Neural cell (in vitro differentiated cells): Measurements from ENCODE around the gene ZNF555. TPM values are rescaled to one million over a fixed set of nuclear protein-coding genes. Genes with fewer than 3 reads are reported as not detected.
A peak's percentile ranks its signal among the peaks of the same experiment; 100 is the strongest.

Experiments
- H2AFZ ChIP-seq: fragments of 200-600, 300-800 bp; sonication (generic), shearing (Covaris generic); 2 replicates; pipeline ENCODE4 v1.6.0; 2014; ENCODE audit warnings: low read depth, mild to moderate bottlenecking, antibody characterized with exemption, low read length, moderate library complexity
- H3F3A ChIP-seq: fragments of 200-600 bp; shearing (Covaris generic); 2 replicates; pipeline ENCODE4 v1.6.1; 2016; ENCODE audit warnings: mild to moderate bottlenecking, moderate library complexity, mixed read lengths, antibody characterized with exemption, low read length; ENCODE audit not compliant: insufficient read depth, poor library complexity, severe bottlenecking
- H3K27ac ChIP-seq: fragments of 200-600, 300-800 bp; sonication (generic), shearing (Covaris generic); 2 replicates; pipeline ENCODE4 v1.5.1; 2014; ENCODE audit warnings: mild to moderate bottlenecking, low read length, moderate library complexity
- H3K27me3 ChIP-seq: fragments of 300-800, 200-600 bp; sonication (generic), shearing (Covaris generic); 2 replicates; pipeline ENCODE4 v1.6.0; 2014; ENCODE audit warnings: mild to moderate bottlenecking, low read depth, low read length, moderate library complexity; ENCODE audit not compliant: insufficient read depth
- H3K36me3 ChIP-seq: fragments of 300-800, 200-600 bp; sonication (generic), shearing (Covaris generic); 2 replicates; pipeline ENCODE4 v1.5.1; 2014; ENCODE audit warnings: mild to moderate bottlenecking, antibody characterized with exemption, low read length, moderate library complexity; ENCODE audit not compliant: insufficient read depth
- H3K4me2 ChIP-seq: fragments of 300-800, 200-600 bp; sonication (generic), shearing (Covaris generic); 2 replicates; pipeline ENCODE4 v1.6.0; 2014; ENCODE audit warnings: mild to moderate bottlenecking, low read length
- H3K4me3 ChIP-seq: fragments of 300-800, 200-600 bp; sonication (generic), shearing (Covaris generic); 2 replicates; pipeline ENCODE4 v1.5.1; 2014; ENCODE audit warnings: mild to moderate bottlenecking, low read length, moderate library complexity
- H3K79me2 ChIP-seq: fragments of 200-600 bp; shearing (Covaris generic); replicated peaks from 2 replicates; pipeline ENCODE4 v1.6.0; 2014; ENCODE audit warnings: mild to moderate bottlenecking, low read length, moderate library complexity; ENCODE audit not compliant: insufficient read depth
- H3K9ac ChIP-seq: fragments of 300-800, 200-600 bp; sonication (generic), shearing (Covaris generic); 2 replicates; pipeline ENCODE4 v1.6.1; 2016; ENCODE audit warnings: mild to moderate bottlenecking, low read length, mixed read lengths
- H3K9me2 ChIP-seq: fragments of 200-600 bp; shearing (Covaris generic); 2 replicates; pipeline ENCODE4 v1.6.1; 2016; ENCODE audit warnings: mild to moderate bottlenecking, low read length, mixed read lengths; ENCODE audit not compliant: insufficient read depth
- H3K9me3 ChIP-seq: fragments of 200-600, 300-800 bp; sonication (generic), shearing (Covaris generic); 2 replicates; pipeline ENCODE4 v1.6.1; 2016; ENCODE audit warnings: mild to moderate bottlenecking, mixed run types, low read length, moderate library complexity, mixed read lengths
- H4K20me1 ChIP-seq: fragments of 200-600 bp; shearing (Covaris generic); 2 replicates; pipeline ENCODE4 v1.6.1; 2016; ENCODE audit warnings: mild to moderate bottlenecking, mixed run types; ENCODE audit not compliant: insufficient read depth
- EP300 ChIP-seq: fragments of 450-650 bp; conservative IDR thresholded peaks from 2 replicates; pipeline ENCODE4 v1.6.1; 2014; ENCODE audit warnings: antibody characterized with exemption, mild to moderate bottlenecking, moderate library complexity; ENCODE audit not compliant: poor library complexity, severe bottlenecking
- EZH2 ChIP-seq: fragments of 200-600, 300-800 bp; shearing (Covaris generic), sonication (generic); IDR thresholded peaks from 2 replicates; pipeline ENCODE4 v1.6.1; 2014; ENCODE audit warnings: antibody characterized with exemption, low read length, borderline replicate concordance, mild to moderate bottlenecking; ENCODE audit not compliant: insufficient read depth, poor library complexity, severe bottlenecking
- MXI1 ChIP-seq: fragments of 450-650 bp; conservative IDR thresholded peaks from 2 replicates; pipeline ENCODE4 v1.6.1; 2014; ENCODE audit warnings: antibody characterized with exemption, mild to moderate bottlenecking; ENCODE audit not compliant: poor library complexity, severe bottlenecking
- POLR2AphosphoS5 ChIP-seq: IDR thresholded peaks from 2 replicates; pipeline ENCODE4 v1.6.1; 2012
- RAD21 ChIP-seq: fragments of 450-650 bp; conservative IDR thresholded peaks from 2 replicates; pipeline ENCODE4 v1.6.1; 2014; ENCODE audit warnings: antibody characterized with exemption, mild to moderate bottlenecking, moderate library complexity
- REST ChIP-seq: IDR thresholded peaks from 2 replicates; pipeline ENCODE4 v1.6.1; 2012; ENCODE audit warnings: borderline replicate concordance
- SMC3 ChIP-seq: fragments of 450-650 bp; conservative IDR thresholded peaks from 2 replicates; pipeline ENCODE4 v1.6.1; 2014; ENCODE audit warnings: antibody characterized with exemption, mild to moderate bottlenecking, moderate library complexity; ENCODE audit not compliant: poor library complexity
- TAF1 ChIP-seq: IDR thresholded peaks from 2 replicates; pipeline ENCODE4 v1.6.1; 2012; ENCODE audit warnings: low read depth
- polyA plus RNA-seq: library from polyadenylated mRNA; depleted of rRNA; stranded (reverse); fragments of >200 nt; gene quantifications from 2 replicates; pipeline ENCODE4 v1.2.3, GENCODE V29; 2014
- TF ChIP-seq, protein P1 (sequence below): fragments of 450-650 bp; IDR thresholded peaks from 2 replicates; pipeline ENCODE4 v1.5.1; 2014; ENCODE audit warnings: antibody characterized with exemption, mild to moderate bottlenecking, moderate library complexity; ENCODE audit not compliant: poor library complexity, severe bottlenecking

The ZNF555 gene
- polyA plus RNA-seq, 1 donor from 2014 or later = 6.5 TPM

DNA sequence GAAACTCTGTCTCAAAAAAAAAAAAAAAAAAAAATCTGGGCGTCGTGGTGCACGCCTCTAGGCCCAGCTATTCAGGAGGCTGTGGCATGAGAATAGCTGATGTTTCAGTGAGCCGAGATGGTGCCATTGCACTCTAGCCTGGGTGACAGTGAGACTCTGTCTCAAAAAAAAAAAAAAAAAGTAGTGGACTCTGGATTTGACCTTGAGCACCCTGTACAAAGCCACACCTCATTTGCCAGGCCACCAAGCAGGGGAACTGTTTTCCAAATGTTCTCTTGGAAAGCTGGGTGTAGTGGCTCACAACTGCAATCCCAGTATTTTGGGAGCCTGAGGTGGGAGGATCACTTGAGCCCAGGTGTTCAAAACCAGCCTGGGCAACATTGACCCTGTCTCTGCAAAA is 3.8 kb upstream of the ZNF555 start:
- H3K9ac ChIP-seq = no peak overlapping the region
- no peak overlapping the region for H2AFZ ChIP-seq
- no peaks in the 10 kb centered on the region for H3K9me2 ChIP-seq
- H3K27ac ChIP-seq = no peak overlapping the region
- no peaks in the 10 kb centered on the region for H3F3A ChIP-seq
- peaks cover 39% of the 10 kb centered on the region for H3K36me3 ChIP-seq
- no peak overlapping the region for H3K4me2 ChIP-seq
- peaks cover 5% of the 10 kb centered on the region for H3K79me2 ChIP-seq
- H4K20me1 ChIP-seq = no peaks in the 10 kb centered on the region
- H3K9me3 ChIP-seq = peaks cover 30% of the 10 kb centered on the region
- no peaks in the 10 kb centered on the region for H3K27me3 ChIP-seq
- TF ChIP-seq, protein P1, sequence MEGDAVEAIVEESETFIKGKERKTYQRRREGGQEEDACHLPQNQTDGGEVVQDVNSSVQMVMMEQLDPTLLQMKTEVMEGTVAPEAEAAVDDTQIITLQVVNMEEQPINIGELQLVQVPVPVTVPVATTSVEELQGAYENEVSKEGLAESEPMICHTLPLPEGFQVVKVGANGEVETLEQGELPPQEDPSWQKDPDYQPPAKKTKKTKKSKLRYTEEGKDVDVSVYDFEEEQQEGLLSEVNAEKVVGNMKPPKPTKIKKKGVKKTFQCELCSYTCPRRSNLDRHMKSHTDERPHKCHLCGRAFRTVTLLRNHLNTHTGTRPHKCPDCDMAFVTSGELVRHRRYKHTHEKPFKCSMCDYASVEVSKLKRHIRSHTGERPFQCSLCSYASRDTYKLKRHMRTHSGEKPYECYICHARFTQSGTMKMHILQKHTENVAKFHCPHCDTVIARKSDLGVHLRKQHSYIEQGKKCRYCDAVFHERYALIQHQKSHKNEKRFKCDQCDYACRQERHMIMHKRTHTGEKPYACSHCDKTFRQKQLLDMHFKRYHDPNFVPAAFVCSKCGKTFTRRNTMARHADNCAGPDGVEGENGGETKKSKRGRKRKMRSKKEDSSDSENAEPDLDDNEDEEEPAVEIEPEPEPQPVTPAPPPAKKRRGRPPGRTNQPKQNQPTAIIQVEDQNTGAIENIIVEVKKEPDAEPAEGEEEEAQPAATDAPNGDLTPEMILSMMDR = no peak
- no peak for TF ChIP-seq REST
- no peak for TF ChIP-seq TAF1
- no peak for TF ChIP-seq EP300
- no peak for TF ChIP-seq MXI1
- TF ChIP-seq SMC3 = no peak
- TF ChIP-seq RAD21 = no peak
- TF ChIP-seq POLR2AphosphoS5 = no peak
- TF ChIP-seq EZH2 = no peak
- no peak overlapping the region for H3K4me3 ChIP-seq

DNA sequence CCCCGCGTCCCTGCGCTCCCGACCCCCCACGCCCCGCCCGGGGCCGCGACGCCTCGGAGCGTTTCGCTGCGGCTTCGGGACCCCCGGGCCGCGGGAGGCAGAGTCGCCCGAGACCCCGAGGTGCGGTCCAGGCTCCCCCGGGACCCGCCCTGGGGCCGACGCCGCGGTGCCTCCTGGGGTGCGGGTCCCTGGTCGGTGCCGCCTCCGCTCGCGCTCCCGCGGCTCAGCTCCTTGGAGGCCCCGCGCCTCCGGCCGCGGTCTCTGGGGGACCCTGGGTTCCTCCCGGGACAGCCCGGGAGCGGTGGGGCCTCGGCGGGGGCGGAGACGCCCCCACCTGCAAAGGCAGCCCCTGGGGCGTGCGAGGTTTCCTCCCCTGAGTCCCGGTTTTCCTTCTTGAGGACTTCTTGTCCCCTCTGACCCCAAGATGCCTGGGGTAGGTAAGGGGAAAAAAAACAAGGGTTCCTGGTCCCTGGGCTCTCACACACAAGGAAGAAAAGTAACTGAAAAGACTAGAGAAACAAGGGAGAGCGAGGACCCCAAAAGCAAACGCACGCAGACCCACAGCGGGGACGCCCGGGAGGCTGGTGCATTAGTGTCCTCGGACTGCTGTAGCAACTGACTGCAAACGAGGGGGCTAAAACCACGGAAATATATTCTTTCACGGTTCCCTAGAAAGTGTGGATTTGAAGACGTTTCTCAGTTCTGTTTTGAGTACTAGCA is 740 bp downstream of the ZNF555 start:
- Histone ChIP-seq H3K9me3 (peaks cover 6% of the 10 kb centered on the region), H3F3A (no peaks in the 10 kb centered on the region), H3K9me2 (no peaks in the 10 kb centered on the region), H3K36me3 (peaks cover 5% of the 10 kb centered on the region), H3K4me3 (peak overlapping the region; percentile 93), H4K20me1 (no peaks in the 10 kb centered on the region), H3K4me2 (peak overlapping the region; percentile 73), H3K9ac (peak overlapping the region; percentile 74), H2AFZ (no peak overlapping the region), H3K79me2 (peaks cover 12% of the 10 kb centered on the region), H3K27me3 (no peaks in the 10 kb centered on the region), H3K27ac (no peak overlapping the region)
- no peak for TF ChIP-seq TAF1
- TF ChIP-seq MXI1 = peak; percentile 7
